Right ventricle myocardium superior (tissue), 1 donor: Measurements from ENCODE around the gene GALM. TPM values are rescaled to one million over a fixed set of nuclear protein-coding genes. Genes with fewer than 3 reads are reported as not detected.

ENCODE experiments used
- ATAC-seq: fragments of 200-7000 bp; cut with Tn5 transposase; one replicate; pipeline ENCODE4 v1.9.1; 2020; ENCODE audit warnings: mild to moderate bottlenecking; ENCODE audit not compliant: poor library complexity
- DNase-seq: peaks from one replicate; pipeline ENCODE4 v3.0.0-alpha.2; 2020
- intact Hi-C: fragments of 100-400 bp; cut with DNase I; formaldehyde crosslinking; loops from one replicate; pipeline ENCODE4 v1.11.2; 2022
- total RNA-seq: library from RNA; stranded (reverse); fragmentation: NEBNext Ultra II Directional; extraction: Animal tissue kit (Norgen Biotek cat#: 25700); gene quantifications from one replicate; pipeline ENCODE4 v1.2.1, GENCODE V29; 2021
- donor health status: DM: no; HTN: yes; CAD: no; lungs with severe emphysema.

The GALM gene
- total RNA-seq, 1 donor from 2014 or later: 14.7 TPM

DNA sequence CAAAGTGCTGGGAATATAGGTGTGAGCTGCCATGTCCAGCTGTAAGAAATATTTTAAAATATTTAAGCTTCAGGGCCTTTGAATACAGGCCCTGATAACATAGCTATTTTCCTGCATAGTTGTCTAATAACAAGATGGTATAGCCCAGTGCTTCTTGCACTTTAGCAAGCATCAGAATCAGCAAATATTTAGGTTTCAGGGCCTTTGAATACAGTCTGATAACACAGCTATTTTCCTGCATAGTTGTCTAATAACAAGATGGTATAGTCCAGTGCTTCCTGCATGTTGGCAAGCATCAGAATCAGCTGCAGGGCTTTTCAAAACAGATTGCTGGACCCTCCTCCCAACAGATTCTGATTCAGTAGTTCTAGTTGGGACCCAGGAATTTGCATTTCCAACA is 117.7 kb downstream of the GALM start:
- ATAC-seq: no peak
- DNase-seq: no peak
- intact Hi-C loops: no loop called here

Other genes with a start within 250 kb of the GALM start
- 28.3 TPM for gene HNRNPLL, start 63.2 kb upstream of the GALM start, total RNA-seq
- gene SRSF7, start 85.2 kb downstream of the GALM start, total RNA-seq: 45.9 TPM
- 4.9 TPM for gene GEMIN6, start 112.1 kb downstream of the GALM start, total RNA-seq
- gene DHX57, start 209.8 kb downstream of the GALM start, total RNA-seq: 12.6 TPM
- gene MORN2, start 209.9 kb downstream of the GALM start, total RNA-seq: 20.2 TPM
- 0.32 TPM for gene ARHGEF33, start 223.8 kb downstream of the GALM start, total RNA-seq